ENCODE measurements around the gene WDR70. TPM values are rescaled to one million over a fixed set of nuclear protein-coding genes. Genes with fewer than 3 reads are reported as not detected.

WDR70 gene
- total and polyA plus RNA-seq, 2 of the 8 experiments (the other 6 are each of a cell fraction or from before 2014, with no cell fraction given): 10.6 to 37.4 TPM

DNA sequence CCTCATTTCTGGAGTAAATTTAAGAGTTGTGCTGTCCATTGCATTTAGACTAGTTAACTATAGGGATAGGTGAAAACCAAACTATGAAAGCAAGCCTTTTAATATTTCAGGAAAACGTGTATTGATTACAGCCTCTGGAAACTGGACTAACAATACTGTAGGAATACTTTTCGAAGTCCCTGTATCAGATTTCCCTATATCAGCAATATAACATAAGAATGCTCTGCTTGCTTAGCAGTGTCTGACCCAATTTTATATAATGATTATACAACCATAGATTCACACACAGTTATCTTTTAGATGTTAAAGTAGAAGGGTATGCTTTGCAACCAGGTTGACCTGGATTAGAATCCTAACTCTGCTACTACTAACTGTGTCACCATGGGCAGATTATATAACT lies 203.1 kb downstream of the WDR70 start:
- no peak overlapping the region for H2AFZ ChIP-seq (ENCODE audit: low read length)
- POLR2A ChIA-PET (ENCODE audit: partially characterized antibody): no interaction called here
- no peaks in the 10 kb centered on the region for H3K79me2 ChIP-seq (ENCODE audit: control insufficient read depth in 1 of 2, insufficient read depth in 2 of 2, low read length in 2 of 2)
- H3K14ac ChIP-seq (ENCODE audit: insufficient read length): no peak overlapping the region
- no peaks in the 10 kb centered on the region for H3K4me1 ChIP-seq (replicated peaks in 1 of 4; ENCODE audit: control insufficient read depth in 3 of 4, insufficient read depth in 4 of 4, low read length in 3 of 4)
- no peaks in the 10 kb centered on the region for H3K23me2 ChIP-seq (ENCODE audit: low read depth, low read length)
- no peak overlapping the region for H2BK15ac ChIP-seq (ENCODE audit: low read length)
- H3K23ac ChIP-seq (ENCODE audit: insufficient read length): no peak overlapping the region
- H3K4me2 ChIP-seq (ENCODE audit: insufficient read depth in 1 of 2, low read depth in 2 of 2, low read length in 2 of 2): no peak overlapping the region
- H3K56ac ChIP-seq (replicated peaks; ENCODE audit: insufficient read length, low read depth, low read length): no peak overlapping the region
- H3K18ac ChIP-seq (ENCODE audit: extremely low read depth, low read length): no peak overlapping the region
- DNase-seq (ENCODE audit: low read depth in 1 of 2, low spot score in 2 of 2) (no peak), FAIRE-seq (no peak)
- TF ChIP-seq NRF1 (IDR thresholded peaks at IDR 0.05; ENCODE audit: low read depth, low read length): no peak
- TF ChIP-seq, protein P1, sequence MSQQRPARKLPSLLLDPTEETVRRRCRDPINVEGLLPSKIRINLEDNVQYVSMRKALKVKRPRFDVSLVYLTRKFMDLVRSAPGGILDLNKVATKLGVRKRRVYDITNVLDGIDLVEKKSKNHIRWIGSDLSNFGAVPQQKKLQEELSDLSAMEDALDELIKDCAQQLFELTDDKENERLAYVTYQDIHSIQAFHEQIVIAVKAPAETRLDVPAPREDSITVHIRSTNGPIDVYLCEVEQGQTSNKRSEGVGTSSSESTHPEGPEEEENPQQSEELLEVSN (IDR thresholded peaks at IDR 0.05): no peak
- H2BK12ac ChIP-seq (ENCODE audit: low read depth, low read length): no peak overlapping the region
- no peak overlapping the region for H4K91ac ChIP-seq (replicated peaks; ENCODE audit: insufficient read length, low read length)
- H4K8ac ChIP-seq (ENCODE audit: extremely low read depth, insufficient read depth, low read length): no peak overlapping the region
- H3K27ac ChIP-seq (ENCODE audit: low read depth, low read length): no peak overlapping the region
- H3K9ac ChIP-seq (replicated peaks in 1 of 4; ENCODE audit: extremely low read depth in 1 of 4, low read depth in 3 of 4, low read length in 3 of 4): no peak overlapping the region
- 86% methylated on average over 2 of the region's 2 CpGs; no CpG with 5 or more reads in 1 of the 2 experiments for WGBS, 2 experiments (ENCODE audit: extremely low coverage in 1 of 2, insufficient coverage in 1 of 2, insufficient read length in 1 of 2, insufficient replicate concordance in 2 of 2, low coverage in 1 of 2, low lambda C conversion rate in 2 of 2, missing lambda C conversion rate in 1 of 2)
- no peak overlapping the region for H2BK5ac ChIP-seq (ENCODE audit: low read depth, low read length)
- H3K36me3 ChIP-seq (ENCODE audit: control insufficient read depth in 2 of 4, insufficient read depth in 4 of 4, low read length in 3 of 4): no peaks in the 10 kb centered on the region
- CTCF ChIA-PET (ENCODE audit: partially characterized antibody): no interaction called here
- H2AK5ac ChIP-seq (ENCODE audit: low read depth, low read length): no peak overlapping the region
- H2BK120ac ChIP-seq (replicated peaks; ENCODE audit: low read depth, low read length): no peak overlapping the region
- H3K27me3 ChIP-seq (replicated peaks in 1 of 4; ENCODE audit: control insufficient read depth in 3 of 4, extremely low read depth in 1 of 4, insufficient read depth in 3 of 4, low read length in 3 of 4): no peaks in the 10 kb centered on the region
- no peak overlapping the region for H2BK20ac ChIP-seq (ENCODE audit: low read length)
- no peak overlapping the region for H3K4ac ChIP-seq (replicated peaks; ENCODE audit: insufficient read length, low read depth, low read length)
- H4K5ac ChIP-seq (ENCODE audit: insufficient read length, low read depth, low read length): no peak overlapping the region
- no peaks in the 10 kb centered on the region for H3K9me3 ChIP-seq (ENCODE audit: insufficient read depth in 2 of 2, low read depth in 1 of 2, low read length in 1 of 2)
- no peak overlapping the region for H3K4me3 ChIP-seq (ENCODE audit: extremely low read depth in 1 of 4, insufficient read depth in 2 of 4, low read depth in 3 of 4, low read length in 4 of 4)
- H4K20me1 ChIP-seq (replicated peaks in 1 of 2; ENCODE audit: control insufficient read depth in 1 of 2, insufficient read depth in 2 of 2, low read length in 2 of 2): peaks cover 0 to 2% of the 10 kb centered on the region in 2 experiments
- no peaks in the 10 kb centered on the region for H3K79me1 ChIP-seq (ENCODE audit: low read depth, low read length)
